Measurements from ENCODE around the gene ABCD3. TPM values are rescaled to one million over a fixed set of nuclear protein-coding genes. Genes with fewer than 3 reads are reported as not detected.

Gene ABCD3
- total and polyA plus RNA-seq, 2 of the 13 experiments (the other 11 are each of a cell fraction or from before 2014, with no cell fraction given), result 27.5 to 166 TPM

DNA sequence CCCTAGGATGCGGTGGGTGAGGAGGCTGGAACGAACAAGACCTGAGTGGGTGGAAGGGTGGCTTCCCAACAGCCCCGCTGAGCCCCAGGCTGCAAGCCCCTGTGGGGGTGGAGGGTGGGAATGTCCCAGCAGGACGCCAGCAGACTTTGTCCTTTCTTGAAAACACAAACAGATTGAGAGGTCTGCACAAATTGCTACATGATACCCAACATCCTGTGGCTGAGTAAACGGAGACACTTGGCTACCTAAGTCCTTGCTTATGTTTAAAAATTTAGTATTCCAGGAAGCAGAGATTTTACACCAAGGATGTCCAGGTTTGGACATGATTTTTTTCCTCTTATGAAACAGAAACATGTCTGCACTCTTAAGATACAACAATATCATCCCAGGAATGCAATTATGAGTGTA lies 135.1 kb downstream of the ABCD3 start (continued):
- TF ChIP-seq AHR (CRISPR knock-in tag; IDR thresholded peaks at IDR 0.05) (no peak), ZNF788 (CRISPR knock-in tag; IDR thresholded peaks at IDR 0.05; ENCODE audit: borderline replicate concordance) (no peak), ZBTB8A (CRISPR knock-in tag; IDR thresholded peaks at IDR 0.05; ENCODE audit: borderline replicate concordance, low read depth) (no peak), ZBTB38 (CRISPR knock-in tag; IDR thresholded peaks at IDR 0.05) (no peak)
- TF ChIP-seq, protein P1, sequence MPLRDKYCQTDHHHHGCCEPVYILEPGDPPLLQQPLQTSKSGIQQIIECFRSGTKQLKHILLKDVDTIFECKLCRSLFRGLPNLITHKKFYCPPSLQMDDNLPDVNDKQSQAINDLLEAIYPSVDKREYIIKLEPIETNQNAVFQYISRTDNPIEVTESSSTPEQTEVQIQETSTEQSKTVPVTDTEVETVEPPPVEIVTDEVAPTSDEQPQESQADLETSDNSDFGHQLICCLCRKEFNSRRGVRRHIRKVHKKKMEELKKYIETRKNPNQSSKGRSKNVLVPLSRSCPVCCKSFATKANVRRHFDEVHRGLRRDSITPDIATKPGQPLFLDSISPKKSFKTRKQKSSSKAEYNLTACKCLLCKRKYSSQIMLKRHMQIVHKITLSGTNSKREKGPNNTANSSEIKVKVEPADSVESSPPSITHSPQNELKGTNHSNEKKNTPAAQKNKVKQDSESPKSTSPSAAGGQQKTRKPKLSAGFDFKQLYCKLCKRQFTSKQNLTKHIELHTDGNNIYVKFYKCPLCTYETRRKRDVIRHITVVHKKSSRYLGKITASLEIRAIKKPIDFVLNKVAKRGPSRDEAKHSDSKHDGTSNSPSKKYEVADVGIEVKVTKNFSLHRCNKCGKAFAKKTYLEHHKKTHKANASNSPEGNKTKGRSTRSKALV (CRISPR knock-in tag; IDR thresholded peaks at IDR 0.05), result no peak
- TF ChIP-seq, protein P2, sequence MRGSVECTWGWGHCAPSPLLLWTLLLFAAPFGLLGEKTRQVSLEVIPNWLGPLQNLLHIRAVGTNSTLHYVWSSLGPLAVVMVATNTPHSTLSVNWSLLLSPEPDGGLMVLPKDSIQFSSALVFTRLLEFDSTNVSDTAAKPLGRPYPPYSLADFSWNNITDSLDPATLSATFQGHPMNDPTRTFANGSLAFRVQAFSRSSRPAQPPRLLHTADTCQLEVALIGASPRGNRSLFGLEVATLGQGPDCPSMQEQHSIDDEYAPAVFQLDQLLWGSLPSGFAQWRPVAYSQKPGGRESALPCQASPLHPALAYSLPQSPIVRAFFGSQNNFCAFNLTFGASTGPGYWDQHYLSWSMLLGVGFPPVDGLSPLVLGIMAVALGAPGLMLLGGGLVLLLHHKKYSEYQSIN (CRISPR knock-in tag; IDR thresholded peaks at IDR 0.05; ENCODE audit: borderline replicate concordance), result no peak
- TF ChIP-seq, protein P3, sequence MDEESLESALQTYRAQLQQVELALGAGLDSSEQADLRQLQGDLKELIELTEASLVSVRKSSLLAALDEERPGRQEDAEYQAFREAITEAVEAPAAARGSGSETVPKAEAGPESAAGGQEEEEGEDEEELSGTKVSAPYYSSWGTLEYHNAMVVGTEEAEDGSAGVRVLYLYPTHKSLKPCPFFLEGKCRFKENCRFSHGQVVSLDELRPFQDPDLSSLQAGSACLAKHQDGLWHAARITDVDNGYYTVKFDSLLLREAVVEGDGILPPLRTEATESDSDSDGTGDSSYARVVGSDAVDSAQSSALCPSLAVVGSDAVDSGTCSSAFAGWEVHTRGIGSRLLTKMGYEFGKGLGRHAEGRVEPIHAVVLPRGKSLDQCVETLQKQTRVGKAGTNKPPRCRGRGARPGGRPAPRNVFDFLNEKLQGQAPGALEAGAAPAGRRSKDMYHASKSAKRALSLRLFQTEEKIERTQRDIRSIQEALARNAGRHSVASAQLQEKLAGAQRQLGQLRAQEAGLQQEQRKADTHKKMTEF (CRISPR knock-in tag; IDR thresholded peaks at IDR 0.05), result no peak
- TF ChIP-seq, protein P4, sequence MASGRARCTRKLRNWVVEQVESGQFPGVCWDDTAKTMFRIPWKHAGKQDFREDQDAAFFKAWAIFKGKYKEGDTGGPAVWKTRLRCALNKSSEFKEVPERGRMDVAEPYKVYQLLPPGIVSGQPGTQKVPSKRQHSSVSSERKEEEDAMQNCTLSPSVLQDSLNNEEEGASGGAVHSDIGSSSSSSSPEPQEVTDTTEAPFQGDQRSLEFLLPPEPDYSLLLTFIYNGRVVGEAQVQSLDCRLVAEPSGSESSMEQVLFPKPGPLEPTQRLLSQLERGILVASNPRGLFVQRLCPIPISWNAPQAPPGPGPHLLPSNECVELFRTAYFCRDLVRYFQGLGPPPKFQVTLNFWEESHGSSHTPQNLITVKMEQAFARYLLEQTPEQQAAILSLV (CRISPR knock-in tag; IDR thresholded peaks at IDR 0.05; ENCODE audit: borderline replicate concordance), result no peak
- TF ChIP-seq, protein P5, sequence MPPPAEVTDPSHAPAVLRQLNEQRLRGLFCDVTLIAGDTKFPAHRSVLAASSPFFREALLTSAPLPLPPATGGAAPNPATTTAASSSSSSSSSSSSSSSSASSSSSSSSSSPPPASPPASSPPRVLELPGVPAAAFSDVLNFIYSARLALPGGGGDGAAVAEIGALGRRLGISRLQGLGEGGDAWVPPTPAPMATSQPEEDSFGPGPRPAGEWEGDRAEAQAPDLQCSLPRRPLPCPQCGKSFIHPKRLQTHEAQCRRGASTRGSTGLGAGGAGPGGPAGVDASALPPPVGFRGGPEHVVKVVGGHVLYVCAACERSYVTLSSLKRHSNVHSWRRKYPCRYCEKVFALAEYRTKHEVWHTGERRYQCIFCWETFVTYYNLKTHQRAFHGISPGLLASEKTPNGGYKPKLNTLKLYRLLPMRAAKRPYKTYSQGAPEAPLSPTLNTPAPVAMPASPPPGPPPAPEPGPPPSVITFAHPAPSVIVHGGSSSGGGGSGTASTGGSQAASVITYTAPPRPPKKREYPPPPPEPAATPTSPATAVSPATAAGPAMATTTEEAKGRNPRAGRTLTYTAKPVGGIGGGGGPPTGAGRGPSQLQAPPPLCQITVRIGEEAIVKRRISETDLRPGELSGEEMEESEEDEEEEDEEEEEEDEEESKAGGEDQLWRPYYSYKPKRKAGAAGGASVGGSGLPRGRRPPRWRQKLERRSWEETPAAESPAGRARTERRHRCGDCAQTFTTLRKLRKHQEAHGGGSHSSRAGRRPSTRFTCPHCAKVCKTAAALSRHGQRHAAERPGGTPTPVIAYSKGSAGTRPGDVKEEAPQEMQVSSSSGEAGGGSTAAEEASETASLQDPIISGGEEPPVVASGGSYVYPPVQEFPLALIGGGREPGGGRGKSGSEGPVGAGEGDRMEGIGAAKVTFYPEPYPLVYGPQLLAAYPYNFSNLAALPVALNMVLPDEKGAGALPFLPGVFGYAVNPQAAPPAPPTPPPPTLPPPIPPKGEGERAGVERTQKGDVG (CRISPR knock-in tag; IDR thresholded peaks at IDR 0.05; ENCODE audit: borderline replicate concordance), result no peak
- TF ChIP-seq, protein P6, sequence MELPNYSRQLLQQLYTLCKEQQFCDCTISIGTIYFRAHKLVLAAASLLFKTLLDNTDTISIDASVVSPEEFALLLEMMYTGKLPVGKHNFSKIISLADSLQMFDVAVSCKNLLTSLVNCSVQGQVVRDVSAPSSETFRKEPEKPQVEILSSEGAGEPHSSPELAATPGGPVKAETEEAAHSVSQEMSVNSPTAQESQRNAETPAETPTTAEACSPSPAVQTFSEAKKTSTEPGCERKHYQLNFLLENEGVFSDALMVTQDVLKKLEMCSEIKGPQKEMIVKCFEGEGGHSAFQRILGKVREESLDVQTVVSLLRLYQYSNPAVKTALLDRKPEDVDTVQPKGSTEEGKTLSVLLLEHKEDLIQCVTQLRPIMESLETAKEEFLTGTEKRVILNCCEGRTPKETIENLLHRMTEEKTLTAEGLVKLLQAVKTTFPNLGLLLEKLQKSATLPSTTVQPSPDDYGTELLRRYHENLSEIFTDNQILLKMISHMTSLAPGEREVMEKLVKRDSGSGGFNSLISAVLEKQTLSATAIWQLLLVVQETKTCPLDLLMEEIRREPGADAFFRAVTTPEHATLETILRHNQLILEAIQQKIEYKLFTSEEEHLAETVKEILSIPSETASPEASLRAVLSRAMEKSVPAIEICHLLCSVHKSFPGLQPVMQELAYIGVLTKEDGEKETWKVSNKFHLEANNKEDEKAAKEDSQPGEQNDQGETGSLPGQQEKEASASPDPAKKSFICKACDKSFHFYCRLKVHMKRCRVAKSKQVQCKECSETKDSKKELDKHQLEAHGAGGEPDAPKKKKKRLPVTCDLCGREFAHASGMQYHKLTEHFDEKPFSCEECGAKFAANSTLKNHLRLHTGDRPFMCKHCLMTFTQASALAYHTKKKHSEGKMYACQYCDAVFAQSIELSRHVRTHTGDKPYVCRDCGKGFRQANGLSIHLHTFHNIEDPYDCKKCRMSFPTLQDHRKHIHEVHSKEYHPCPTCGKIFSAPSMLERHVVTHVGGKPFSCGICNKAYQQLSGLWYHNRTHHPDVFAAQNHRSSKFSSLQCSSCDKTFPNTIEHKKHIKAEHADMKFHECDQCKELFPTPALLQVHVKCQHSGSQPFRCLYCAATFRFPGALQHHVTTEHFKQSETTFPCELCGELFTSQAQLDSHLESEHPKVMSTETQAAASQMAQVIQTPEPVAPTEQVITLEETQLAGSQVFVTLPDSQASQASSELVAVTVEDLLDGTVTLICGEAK (IDR thresholded peaks at IDR 0.05), result no peak
- TF ChIP-seq, protein P6 (CRISPR knock-in tag; IDR thresholded peaks at IDR 0.05), result no peak

Measured in HepG2 (cell line).